ENCODE data around the gene RPS6KA5. TPM values are rescaled to one million over a fixed set of nuclear protein-coding genes. Genes with fewer than 3 reads are reported as not detected.
"Not testable (repeated sequence)": the region's sequence is repeated elsewhere in the genome, so short reads cannot be mapped to it uniquely, and the experiment has no call there.

The RPS6KA5 gene
- total RNA-seq, 2 experiments from 2014 or later = 28.0 to 29.8 TPM

DNA sequence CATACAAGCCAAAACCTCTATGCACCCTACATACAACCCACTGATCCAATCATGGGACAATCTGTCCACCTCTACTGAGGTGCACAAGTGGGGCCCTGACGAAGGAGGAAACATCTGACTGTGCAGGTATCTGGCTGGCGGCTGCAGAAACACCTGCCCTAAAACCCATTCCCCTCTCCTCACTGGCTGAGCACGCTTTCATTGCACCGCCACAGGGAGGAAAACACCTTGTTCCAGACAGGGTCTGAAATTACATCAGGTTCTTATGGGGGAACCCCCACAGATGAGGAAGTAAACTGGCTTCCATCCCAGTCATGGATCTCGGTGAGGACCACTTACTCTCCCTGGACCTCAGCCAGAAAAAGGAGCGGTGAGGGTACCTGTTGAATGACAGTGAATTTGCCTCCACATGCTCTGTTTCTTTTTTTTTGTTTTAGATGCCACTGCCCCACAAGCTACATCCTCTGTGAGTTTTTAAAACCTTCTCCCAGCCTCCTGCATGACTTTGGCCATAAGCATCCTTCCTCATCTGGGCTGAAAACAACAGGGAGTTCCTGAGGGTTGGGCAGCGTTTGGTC lies 29.6 kb upstream of the RPS6KA5 start:
- H3K36me3 ChIP-seq (ENCODE audit: insufficient read depth, low read length) = no peaks in the 10 kb centered on the region
- H3K27me3 ChIP-seq (ENCODE audit: control insufficient read depth in 1 of 2, insufficient read depth in 2 of 2, low read length in 2 of 2) = no peaks in the 10 kb centered on the region
- peaks cover 3% of the 10 kb centered on the region for H3K4me1 ChIP-seq (ENCODE audit: insufficient read depth, low read length)
- no peak overlapping the region for H3K4me3 ChIP-seq (ENCODE audit: low read length)
- intact Hi-C loops (cut with DNase I, micrococcal nuclease) = no loop called here
- Mint-ChIP-seq H3K4me1 (ENCODE audit: low read depth) (peaks cover 11% of the 10 kb centered on the region), H3K27me3 (no peaks in the 10 kb centered on the region), H3K4me3 (no peak overlapping the region), H3K9me3 (no peaks in the 10 kb centered on the region), H3K36me3 (ENCODE audit: low read depth) (no peaks in the 10 kb centered on the region), H3K27ac (no peak overlapping the region)
- no peak overlapping the region for H3K27ac ChIP-seq (ENCODE audit: low read depth in 1 of 2, low read length in 2 of 2)
- ChIA-PET POLR2A (interaction anchor here (1.4 kb wide), 1 partner anchor 12 kb away, joined by 5 read pairs; no protein-coding TSS in a partner anchor), CTCF (no interaction called here)
- ATAC-seq (ENCODE audit: poor library complexity) = no peak
- H3K9me3 ChIP-seq (ENCODE audit: control insufficient read depth in 1 of 2, insufficient read depth in 1 of 2, low read length in 2 of 2) = no peaks in the 10 kb centered on the region
- no peak for DNase-seq
- TF ChIP-seq, protein P1, sequence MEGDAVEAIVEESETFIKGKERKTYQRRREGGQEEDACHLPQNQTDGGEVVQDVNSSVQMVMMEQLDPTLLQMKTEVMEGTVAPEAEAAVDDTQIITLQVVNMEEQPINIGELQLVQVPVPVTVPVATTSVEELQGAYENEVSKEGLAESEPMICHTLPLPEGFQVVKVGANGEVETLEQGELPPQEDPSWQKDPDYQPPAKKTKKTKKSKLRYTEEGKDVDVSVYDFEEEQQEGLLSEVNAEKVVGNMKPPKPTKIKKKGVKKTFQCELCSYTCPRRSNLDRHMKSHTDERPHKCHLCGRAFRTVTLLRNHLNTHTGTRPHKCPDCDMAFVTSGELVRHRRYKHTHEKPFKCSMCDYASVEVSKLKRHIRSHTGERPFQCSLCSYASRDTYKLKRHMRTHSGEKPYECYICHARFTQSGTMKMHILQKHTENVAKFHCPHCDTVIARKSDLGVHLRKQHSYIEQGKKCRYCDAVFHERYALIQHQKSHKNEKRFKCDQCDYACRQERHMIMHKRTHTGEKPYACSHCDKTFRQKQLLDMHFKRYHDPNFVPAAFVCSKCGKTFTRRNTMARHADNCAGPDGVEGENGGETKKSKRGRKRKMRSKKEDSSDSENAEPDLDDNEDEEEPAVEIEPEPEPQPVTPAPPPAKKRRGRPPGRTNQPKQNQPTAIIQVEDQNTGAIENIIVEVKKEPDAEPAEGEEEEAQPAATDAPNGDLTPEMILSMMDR (IDR thresholded peaks at IDR 0.05) = no peak

DNA sequence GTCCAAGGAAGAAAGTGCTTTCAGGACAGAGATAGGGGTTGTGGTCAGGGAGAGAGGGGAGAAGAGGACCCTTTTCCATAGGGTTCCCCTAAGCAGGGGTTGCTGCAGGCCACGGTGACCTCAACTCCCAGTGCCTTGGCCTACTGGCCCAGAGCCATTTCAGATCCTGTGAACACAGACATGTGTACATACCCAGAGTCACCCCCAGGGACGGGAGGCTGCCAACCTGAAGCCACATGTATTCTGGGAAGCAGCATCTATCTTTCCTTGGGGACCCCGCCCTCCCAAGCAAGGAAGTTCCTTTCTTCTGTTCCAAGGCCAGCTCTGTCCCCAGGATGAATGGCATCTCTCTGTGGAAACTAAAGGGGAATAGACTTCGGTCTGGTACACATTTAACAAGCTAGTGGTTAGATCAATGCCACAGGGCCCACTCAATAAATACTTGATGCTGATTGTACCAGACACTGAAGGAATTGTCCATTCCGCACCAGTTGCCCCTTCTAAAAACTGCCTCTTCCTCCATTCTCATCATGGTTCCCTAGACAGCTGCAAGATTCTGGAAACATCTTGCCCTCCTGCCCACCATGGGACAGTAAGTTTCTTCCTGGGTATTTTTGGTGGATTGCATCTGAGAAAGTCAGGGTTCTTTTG lies 28.3 kb upstream of the RPS6KA5 start:
- Mint-ChIP-seq H3K9me3 (no peaks in the 10 kb centered on the region), H3K27me3 (no peaks in the 10 kb centered on the region), H3K4me3 (no peak overlapping the region), H3K27ac (no peak overlapping the region), H3K4me1 (ENCODE audit: low read depth) (peaks cover 11% of the 10 kb centered on the region), H3K36me3 (ENCODE audit: low read depth) (no peaks in the 10 kb centered on the region)
- Histone ChIP-seq H3K9me3 (ENCODE audit: control insufficient read depth in 1 of 2, insufficient read depth in 1 of 2, low read length in 2 of 2) (no peaks in the 10 kb centered on the region), H3K36me3 (ENCODE audit: insufficient read depth, low read length) (no peaks in the 10 kb centered on the region), H3K4me1 (ENCODE audit: insufficient read depth, low read length) (peaks cover 3% of the 10 kb centered on the region), H3K4me3 (ENCODE audit: low read length) (no peak overlapping the region), H3K27ac (ENCODE audit: low read depth in 1 of 2, low read length in 2 of 2) (no peak overlapping the region), H3K27me3 (ENCODE audit: control insufficient read depth in 1 of 2, insufficient read depth in 2 of 2, low read length in 2 of 2) (no peaks in the 10 kb centered on the region)
- DNase-seq (no peak), ATAC-seq (ENCODE audit: poor library complexity) (no peak)
- ChIA-PET POLR2A (interaction anchor here (1.6 kb wide), 1 partner anchor 28 kb away, joined by 4 read pairs; the partner anchor contains the start of gene RPS6KA5), CTCF (no interaction called here)
- intact Hi-C loops (cut with DNase I, micrococcal nuclease) = no loop called here
- TF ChIP-seq, protein P1 (IDR thresholded peaks at IDR 0.05) = no peak

DNA sequence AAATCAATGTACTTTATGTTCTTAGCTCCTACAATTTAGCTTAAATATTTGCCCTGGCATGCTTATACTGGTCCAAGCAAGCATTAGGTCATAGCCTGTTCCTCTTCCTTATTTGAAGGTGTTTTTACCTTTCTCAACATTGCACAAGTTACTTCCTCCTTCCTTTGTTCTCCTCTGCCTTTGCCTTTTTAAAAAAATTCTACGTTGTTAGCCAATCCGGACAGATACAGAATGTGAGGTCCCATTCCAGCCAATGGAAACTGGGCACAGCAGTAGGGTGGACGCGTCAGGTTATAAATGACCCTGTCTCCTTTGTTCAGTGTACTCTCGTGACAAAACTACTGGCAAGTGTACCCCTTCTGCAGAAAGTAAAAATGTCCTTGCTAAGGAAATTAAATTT lies 27.0 kb upstream of the RPS6KA5 start:
- H3K4me3 Mint-ChIP-seq; ATAC-seq (ENCODE audit: poor library complexity); DNase-seq; H3K27ac ChIP-seq (ENCODE audit: low read depth in 1 of 2, low read length in 2 of 2); H3K4me3 ChIP-seq (ENCODE audit: low read length); CTCF ChIA-PET; H3K27me3 ChIP-seq (ENCODE audit: control insufficient read depth in 1 of 2, insufficient read depth in 2 of 2, low read length in 2 of 2); H3K9me3 Mint-ChIP-seq; H3K27ac Mint-ChIP-seq; H3K27me3 Mint-ChIP-seq; H3K4me1 ChIP-seq (ENCODE audit: insufficient read depth, low read length); H3K36me3 ChIP-seq (ENCODE audit: insufficient read depth, low read length); H3K36me3 Mint-ChIP-seq (ENCODE audit: low read depth); intact Hi-C loops (cut with DNase I, micrococcal nuclease); H3K9me3 ChIP-seq (ENCODE audit: control insufficient read depth in 1 of 2, insufficient read depth in 1 of 2, low read length in 2 of 2): not testable (repeated sequence)
- POLR2A ChIA-PET = interaction anchor here (1.5 kb wide), 1 partner anchor 9 kb away, joined by 5 read pairs; no protein-coding TSS in a partner anchor
- H3K4me1 Mint-ChIP-seq (ENCODE audit: low read depth) = peaks cover 11% of the 10 kb centered on the region
